NCI-H2196 (cell line): ENCODE measurements around the gene GFRA4.

Source experiments
- DNase-seq: peaks from one replicate; lab custom pipeline; 2025; ENCODE audit not compliant: unreplicated experiment; lab: John Stamatoyannopoulos, UW

Gene GFRA4

DNA sequence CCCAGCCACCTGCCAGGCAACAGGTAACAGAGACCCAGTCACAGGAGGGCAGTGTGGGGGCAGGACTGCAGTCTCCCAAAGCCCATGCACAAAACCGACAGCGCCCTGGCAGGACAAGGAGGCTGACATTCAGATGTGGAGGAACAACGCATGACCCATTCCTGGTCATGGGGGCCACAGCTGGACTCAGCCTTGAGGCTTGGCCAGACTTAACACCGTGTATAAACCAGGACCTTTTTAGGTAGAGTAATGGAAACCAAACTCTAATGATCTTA lies 8.1 kb downstream of the GFRA4 start:
- DNase-seq, result no peak

DNA sequence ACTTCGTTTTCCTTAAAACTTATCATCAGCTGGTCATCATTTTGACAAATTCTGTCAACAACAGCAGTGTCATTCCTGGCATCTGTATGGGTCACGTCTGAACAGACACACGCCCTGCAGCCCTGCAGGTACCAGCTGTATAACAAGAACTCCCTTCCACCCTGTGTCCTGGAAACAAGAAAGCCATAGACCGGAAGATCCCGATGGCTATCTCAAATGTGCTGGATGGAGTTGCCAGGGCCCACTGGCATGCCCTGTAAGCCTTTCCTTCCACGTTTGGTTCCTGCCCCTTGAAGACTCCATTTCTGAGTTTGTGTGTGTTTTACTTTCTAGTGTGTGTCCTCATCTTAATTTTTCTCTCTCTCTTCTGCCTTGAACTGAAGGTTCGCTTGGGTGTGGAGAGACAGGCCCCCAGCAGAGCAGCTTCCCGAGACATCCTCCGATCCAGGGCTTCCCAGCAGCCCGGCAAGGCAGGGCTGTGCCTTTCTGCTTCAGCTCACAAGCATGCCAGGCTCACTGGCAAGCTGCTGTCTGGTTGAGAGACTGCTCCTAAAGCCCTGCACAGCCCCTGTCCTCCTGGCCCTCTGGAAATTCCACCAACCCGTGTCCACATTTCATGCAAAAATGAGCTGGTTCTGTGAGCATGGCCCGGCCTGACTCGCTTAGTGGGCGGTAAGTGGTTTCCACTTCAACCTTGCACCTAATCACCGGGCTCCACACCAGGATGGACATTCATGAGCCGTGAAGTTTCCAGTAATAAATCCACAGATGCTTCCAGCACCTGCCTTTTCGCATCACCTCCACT lies 8.7 kb downstream of the GFRA4 start:
- peak; percentile 29 for DNase-seq

DNA sequence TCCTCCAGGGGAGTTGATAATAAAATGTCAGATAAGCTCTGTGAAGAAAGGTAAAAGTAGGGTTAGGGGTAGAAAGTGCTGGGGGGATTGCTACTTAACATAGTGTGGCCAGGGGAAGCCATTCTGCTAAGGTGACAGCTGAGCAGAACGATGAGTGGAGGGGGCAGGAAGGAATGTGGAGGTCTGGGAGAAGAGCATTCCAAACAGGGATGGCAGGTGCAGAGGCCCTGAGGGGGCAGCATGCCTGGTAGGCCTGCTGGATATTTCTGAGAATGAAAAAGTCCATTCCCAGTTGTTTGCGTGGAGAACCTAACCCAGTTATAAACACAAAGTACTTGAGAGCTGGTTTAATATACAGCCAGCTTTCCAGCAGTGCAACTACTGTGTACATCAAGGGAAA lies 9.3 kb downstream of the GFRA4 start:
- DNase-seq, result no peak

DNA sequence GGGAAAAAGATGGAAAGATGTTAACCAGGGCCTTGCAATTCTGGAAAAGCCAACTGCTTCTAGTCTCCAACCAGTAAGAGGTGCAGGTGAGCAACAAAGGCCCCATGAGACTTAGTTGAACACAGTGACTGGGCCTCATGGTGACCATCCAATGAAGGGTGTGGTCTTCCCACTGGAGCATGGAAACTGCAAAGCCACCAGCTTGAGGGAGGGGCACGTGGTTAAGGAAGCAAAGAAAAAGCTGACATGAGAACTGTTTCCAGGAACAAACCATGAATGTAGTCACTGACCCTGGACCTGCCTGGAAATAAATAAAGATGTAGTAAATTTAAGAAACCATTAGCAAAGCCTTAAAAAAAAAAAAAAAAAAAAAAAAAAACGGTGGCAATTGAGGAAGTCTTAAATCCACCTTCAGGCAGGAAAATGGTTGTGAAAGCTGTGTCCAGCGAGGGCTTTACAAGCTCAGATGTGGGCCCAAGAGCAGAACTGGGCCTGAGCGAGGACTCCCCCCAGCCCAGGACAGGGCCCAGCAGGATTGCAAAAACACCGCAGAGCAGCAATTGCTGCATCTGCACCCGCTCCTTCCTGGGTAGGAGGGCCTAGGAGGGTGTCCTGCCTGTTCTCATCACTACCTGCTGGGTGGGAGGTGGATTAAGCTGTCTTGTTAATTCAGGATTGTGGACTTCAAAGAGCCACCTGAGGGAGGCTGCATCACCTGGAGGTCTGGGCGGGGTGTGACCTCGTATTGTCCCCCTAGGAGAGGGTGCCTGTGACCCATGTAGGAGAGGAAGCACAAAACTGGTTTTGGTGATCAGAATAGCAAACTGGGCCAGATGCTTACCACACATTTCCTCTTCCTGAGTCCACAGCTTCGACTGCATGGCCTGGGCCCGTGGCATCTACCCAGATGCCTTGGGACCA lies 10.3 kb downstream of the GFRA4 start:
- DNase-seq, result no peak

DNA sequence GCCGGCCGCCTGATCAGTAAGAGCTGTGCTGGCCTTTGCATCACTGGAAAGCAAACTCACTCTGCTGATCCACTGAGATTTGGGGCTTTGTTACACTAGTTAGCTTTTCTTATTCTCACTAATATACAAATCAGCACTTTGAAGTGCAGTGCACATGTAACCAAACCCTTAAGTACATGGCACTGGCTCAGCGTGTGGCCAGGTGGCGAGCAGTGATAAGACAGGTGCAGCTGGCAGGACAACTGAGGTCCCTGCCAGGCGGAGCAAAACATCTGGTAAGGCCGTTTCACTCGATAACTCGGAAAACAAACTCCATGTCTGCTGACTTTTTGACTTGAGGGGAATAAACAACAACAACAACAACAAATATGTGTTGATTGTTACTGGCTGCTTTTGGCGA lies 11.0 kb downstream of the GFRA4 start:
- peak; percentile 44 for DNase-seq

DNA sequence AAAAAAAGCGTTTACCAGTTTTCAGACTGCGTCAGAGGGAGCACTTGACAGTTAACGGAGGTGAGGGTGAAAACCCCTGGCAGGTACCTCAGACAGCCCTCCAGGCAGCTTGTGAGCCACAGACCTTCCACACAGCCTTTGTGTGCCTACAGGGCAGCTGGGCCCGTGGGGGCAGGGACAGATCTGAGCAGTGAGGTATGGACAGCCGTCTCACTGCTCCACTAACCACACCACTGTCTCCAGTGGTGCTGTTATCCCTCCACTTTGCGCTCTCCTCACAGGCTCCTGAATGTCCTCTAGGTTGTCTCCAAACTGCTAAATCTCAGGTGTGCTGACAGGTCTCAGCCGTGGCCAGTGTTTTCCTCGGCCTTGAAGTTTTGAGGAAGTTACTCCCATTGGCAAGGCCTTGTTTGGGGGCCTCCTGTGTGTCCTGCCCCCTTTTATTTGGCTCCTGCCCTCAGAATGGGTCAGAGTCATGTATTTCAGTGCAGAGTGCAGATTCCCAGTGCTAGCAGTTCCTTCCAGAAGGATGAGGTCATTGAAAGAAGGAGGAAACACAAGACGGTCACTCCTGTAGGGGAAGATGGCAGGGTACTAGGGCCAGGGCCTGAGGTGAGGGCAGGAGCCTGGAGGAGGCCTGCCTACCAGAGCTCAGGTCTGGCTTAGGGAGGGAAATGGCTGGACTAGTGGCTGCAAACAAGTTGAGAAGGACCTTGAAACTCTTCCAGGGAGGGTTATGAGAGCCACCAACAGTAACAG lies 11.8 kb downstream of the GFRA4 start:
- DNase-seq, result no peak

- no peak for DNase-seq
Measured at GRCh38 chr20:3648951-3649350, 14.2 kb downstream of the GFRA4 start.

DNA sequence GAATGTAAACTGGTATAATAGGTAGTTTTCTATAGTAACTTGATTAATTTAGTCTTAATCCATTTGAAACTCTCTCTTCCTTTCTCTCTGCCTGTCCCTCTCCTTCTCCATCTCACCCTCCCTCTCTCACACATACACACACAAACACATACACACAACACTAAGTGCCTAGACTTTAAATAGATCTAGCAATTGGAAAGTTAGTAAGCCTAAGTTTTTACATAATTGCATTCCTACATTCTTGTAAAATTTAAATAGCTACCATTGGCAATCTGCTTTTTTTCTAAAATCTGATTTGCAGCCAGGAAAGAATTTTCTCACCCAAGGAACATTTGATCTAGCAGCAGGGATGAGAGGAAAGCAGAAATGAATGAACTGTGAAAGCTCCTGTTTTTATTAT lies 15.7 kb downstream of the GFRA4 start:
- DNase-seq, result no peak

DNA sequence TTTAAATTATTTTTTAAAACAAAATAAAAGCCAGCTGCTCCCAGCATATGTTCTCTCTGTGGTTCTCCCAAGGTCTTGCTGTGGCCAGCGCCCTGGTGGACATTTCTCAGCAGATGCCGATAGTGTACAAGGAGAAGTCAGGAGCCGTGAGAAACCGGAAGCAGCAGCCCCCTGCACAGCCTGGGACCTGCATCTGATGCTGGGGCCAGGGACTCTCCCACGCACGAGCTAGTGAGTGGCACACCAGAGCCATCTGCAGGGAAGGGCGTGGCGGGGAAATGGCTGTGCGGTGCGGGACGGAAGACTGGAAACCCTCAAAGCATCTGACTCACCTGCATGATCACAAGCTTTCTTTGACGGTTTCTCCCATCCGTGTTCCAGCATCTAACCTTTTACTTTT lies 16.5 kb downstream of the GFRA4 start:
- no peak for DNase-seq

DNA sequence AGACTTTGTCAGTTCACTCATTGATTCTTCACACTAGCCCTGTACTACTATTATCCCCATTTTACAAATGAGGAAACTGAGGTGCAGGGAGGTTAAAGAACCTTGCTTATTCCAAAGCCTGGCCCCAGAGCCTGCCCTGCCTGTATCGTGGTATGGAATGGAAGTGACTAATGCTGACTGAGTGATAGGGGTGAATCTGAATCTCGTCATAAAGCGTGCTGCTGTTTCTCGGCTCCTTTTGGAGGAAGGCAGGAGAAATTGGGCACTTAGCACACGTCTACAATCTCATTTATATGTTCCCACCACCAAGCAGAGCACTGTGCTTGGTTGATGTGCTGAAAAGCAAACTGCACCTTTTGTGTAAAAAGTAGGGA lies 17.1 kb downstream of the GFRA4 start:
- no peak for DNase-seq

- DNase-seq, result no peak
Measured at GRCh38 chr20:3645309-3646066, 17.7 kb downstream of the GFRA4 start.

GRCh38 chr20:3640259-3640658 lies 22.9 kb downstream of the GFRA4 start:
- DNase-seq, result no peak

GRCh38 chr20:3635346-3635745 lies 27.9 kb downstream of the GFRA4 start:
- no peak for DNase-seq

GRCh38 chr20:3633913-3634478 lies 29.2 kb downstream of the GFRA4 start:
- no peak for DNase-seq

GRCh38 chr20:3632311-3633004 lies 30.7 kb downstream of the GFRA4 start:
- DNase-seq, result no peak

- no peak for DNase-seq
Measured at GRCh38 chr20:3631534-3631933, 31.7 kb downstream of the GFRA4 start.

DNA sequence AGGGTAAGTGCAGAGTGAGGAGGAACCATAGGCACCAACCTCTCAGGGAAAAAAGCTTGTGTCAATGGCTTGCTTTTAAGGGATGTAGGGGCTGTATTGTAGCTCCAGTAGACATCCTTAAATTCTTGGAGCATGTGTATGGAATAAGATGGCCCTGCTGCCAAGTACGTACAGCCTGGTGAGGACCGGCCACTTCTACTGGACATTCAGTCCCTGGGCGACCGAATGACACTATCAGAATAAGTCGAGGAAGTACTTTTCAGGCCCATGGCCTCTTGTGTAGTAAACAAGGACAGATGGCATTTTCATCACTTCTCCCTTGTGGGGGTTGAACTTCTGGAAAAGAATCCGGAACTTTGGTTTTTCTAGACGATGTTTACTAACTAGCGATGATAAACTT lies 32.8 kb downstream of the GFRA4 start:
- DNase-seq, result no peak

- no peak for DNase-seq
Measured at GRCh38 chr20:3629893-3630292, 33.3 kb downstream of the GFRA4 start.

GRCh38 chr20:3628502-3629314 lies 34.5 kb downstream of the GFRA4 start:
- DNase-seq, result no peak
